ENCODE results near the gene RAET1E. TPM values are rescaled to one million over a fixed set of nuclear protein-coding genes. Genes with fewer than 3 reads are reported as not detected.

Gene RAET1E
- total and polyA plus RNA-seq, 2 experiments from 2014 or later = not detected

GRCh38 chr6:149924933-149925252 is 27.0 kb upstream of the RAET1E start:
- Histone ChIP-seq H3F3A (replicated peaks; ENCODE audit: low read depth) (0 out of 2 replicates have a peak, but pooled peaks cover 3% of the 10 kb centered on the region), H3K36me3 (ENCODE audit: insufficient read depth) (no peaks in the 10 kb centered on the region), H3K4me2 (no peak overlapping the region), H3K9me2 (ENCODE audit: insufficient read depth) (no peaks in the 10 kb centered on the region), H3K27me3 (ENCODE audit: insufficient read depth) (peaks cover 96% of the 10 kb centered on the region), H3K4me3 (no peak overlapping the region), H4K20me1 (replicated peaks; ENCODE audit: insufficient read depth) (no peaks in the 10 kb centered on the region), H3K27ac (ENCODE audit: low read depth) (no peak overlapping the region), H2AFZ (no peak overlapping the region), H3K4me1 (ENCODE audit: insufficient read depth) (no peaks in the 10 kb centered on the region), H3K79me2 (replicated peaks; ENCODE audit: insufficient read depth) (no peaks in the 10 kb centered on the region)
- H3K36me3 Mint-ChIP-seq (ENCODE audit: low read depth) = no peaks in the 10 kb centered on the region
- TF ChIP-seq CTCF (conservative IDR thresholded peaks at IDR 0.05; ENCODE audit: low read depth in 2 of 2) (no peak), NANOG (IDR thresholded peaks at IDR 0.05; ENCODE audit: borderline replicate concordance) (no peak), ETS1 (IDR thresholded peaks at IDR 0.05) (no peak), POLR2AphosphoS5 (IDR thresholded peaks at IDR 0.05; ENCODE audit: low read depth) (no peak), EZH2 (IDR thresholded peaks at IDR 0.05; ENCODE audit: low read depth, unreplicated experiment) (no peak), EZH2phosphoT487 (IDR thresholded peaks at IDR 0.05; ENCODE audit: unreplicated experiment) (no peak), STAT1 (IDR thresholded peaks at IDR 0.05; ENCODE audit: unreplicated experiment) (no peak), REST (IDR thresholded peaks at IDR 0.05; ENCODE audit: unreplicated experiment) (no peak), ZNF462 (CRISPR knock-in tag; IDR thresholded peaks at IDR 0.05) (no peak), CREB1 (CRISPR knock-in tag; IDR thresholded peaks at IDR 0.05; ENCODE audit: low read depth) (no peak), JUNB (IDR thresholded peaks at IDR 0.05; ENCODE audit: unreplicated experiment) (no peak)
- ATAC-seq (no peak), DNase-seq (ENCODE audit: low spot score) (no peak)
- H3K9me3 Mint-ChIP-seq = peaks cover 7% of the 10 kb centered on the region; the same call in 2 of the 3 replicates
- H3K27ac Mint-ChIP-seq = no peak overlapping the region
- H3K27me3 Mint-ChIP-seq (ENCODE audit: insufficient read depth, low read depth, poor library complexity) = peaks cover 62% of the 10 kb centered on the region
- H3K4me3 Mint-ChIP-seq = peak overlapping the region; percentile 60; the same call in 1 of the 3 replicates
- H3K4me1 Mint-ChIP-seq = peaks cover 9% of the 10 kb centered on the region; the same call in 2 of the 3 replicates
